Measurements from ENCODE around the gene SLC1A2. TPM values are rescaled to one million over a fixed set of nuclear protein-coding genes. Genes with fewer than 3 reads are reported as not detected.

The SLC1A2 gene
- total RNA-seq, 4 donors from 2014 or later = 0.22 to 0.60 (median 0.41) TPM

- no peak for TF ChIP-seq POLR2A (IDR thresholded peaks at IDR 0.05)
- DNase-seq (ENCODE audit: low spot score in 2 of 2) = no peak
- H3K4me3 ChIP-seq = no peak overlapping the region
- 74 to 84% methylated on average over 3 of the region's 3 CpGs for WGBS, 2 donors
- no peaks in the 10 kb centered on the region for H3K27me3 ChIP-seq
- H3K4me1 ChIP-seq = peaks cover 0 to 26% (median 10%) of the 10 kb centered on the region in 4 donors
- no peaks in the 10 kb centered on the region for H3K9me3 ChIP-seq
- peaks cover 0 to 44% (median 0%) of the 10 kb centered on the region in 3 donors for H3K36me3 ChIP-seq
- peak overlapping the region in 1 of 4 donors; percentile 63 for H3K27ac ChIP-seq
Observed at GRCh38 chr11:35216962-35217678, 202.2 kb downstream of the SLC1A2 start.

GRCh38 chr11:35215945-35216344 is 203.4 kb downstream of the SLC1A2 start:
- no peak overlapping the region for H3K4me3 ChIP-seq
- H3K27ac ChIP-seq = no peak overlapping the region
- H3K27me3 ChIP-seq = no peaks in the 10 kb centered on the region
- H3K36me3 ChIP-seq = peaks cover 0 to 32% (median 0%) of the 10 kb centered on the region in 3 donors
- no peak for TF ChIP-seq CTCF (IDR thresholded peaks at IDR 0.05)
- TF ChIP-seq POLR2A (IDR thresholded peaks at IDR 0.05) = no peak
- TF ChIP-seq EP300 (IDR thresholded peaks at IDR 0.05) = no peak
- H3K4me1 ChIP-seq = peaks cover 0 to 28% (median 10%) of the 10 kb centered on the region in 4 donors
- H3K9me3 ChIP-seq = no peaks in the 10 kb centered on the region
- no peak for DNase-seq (ENCODE audit: low spot score in 2 of 2)

GRCh38 chr11:35214792-35215193 is 204.6 kb downstream of the SLC1A2 start:
- Histone ChIP-seq H3K27ac (peak overlapping the region in 1 of 4 donors; percentile 47), H3K4me3 (no peak overlapping the region), H3K4me1 (peaks cover 0 to 28% (median 10%) of the 10 kb centered on the region in 4 donors), H3K9me3 (peaks cover 0 to 2% (median 0%) of the 10 kb centered on the region in 4 donors), H3K36me3 (peaks cover 0 to 30% (median 0%) of the 10 kb centered on the region in 3 donors), H3K27me3 (no peaks in the 10 kb centered on the region)
- DNase-seq (ENCODE audit: low spot score in 2 of 2) = no peak
- 30 to 46% methylated on average over 1 of the region's 1 CpG for WGBS, 2 donors
- no peak for TF ChIP-seq CTCF (IDR thresholded peaks at IDR 0.05)
- no peak for TF ChIP-seq EP300 (IDR thresholded peaks at IDR 0.05)
- no peak for TF ChIP-seq POLR2A (IDR thresholded peaks at IDR 0.05)

- Histone ChIP-seq H3K27me3 (no peaks in the 10 kb centered on the region), H3K36me3 (peaks cover 0 to 30% (median 0%) of the 10 kb centered on the region in 3 donors), H3K9me3 (peaks cover 0 to 6% (median 0%) of the 10 kb centered on the region in 4 donors), H3K4me3 (no peak overlapping the region), H3K27ac (peak overlapping the region in 1 of 4 donors; percentile 47), H3K4me1 (peaks cover 0 to 28% (median 10%) of the 10 kb centered on the region in 4 donors)
- no peak for TF ChIP-seq CTCF (IDR thresholded peaks at IDR 0.05)
- TF ChIP-seq EP300 (IDR thresholded peaks at IDR 0.05) = no peak
- no peak for TF ChIP-seq POLR2A (IDR thresholded peaks at IDR 0.05)
- no peak for DNase-seq (ENCODE audit: low spot score in 2 of 2)
- 73 to 78% methylated on average over 2 of the region's 2 CpGs for WGBS, 2 donors
Observed at GRCh38 chr11:35214226-35214770, 205.1 kb downstream of the SLC1A2 start.

- DNase-seq (ENCODE audit: low spot score in 2 of 2) = no peak
- peaks cover 0 to 6% (median 0%) of the 10 kb centered on the region in 4 donors for H3K9me3 ChIP-seq
- WGBS, 2 donors = 80 to 81% methylated on average over 3 of the region's 3 CpGs
- no peak for TF ChIP-seq CTCF (IDR thresholded peaks at IDR 0.05)
- no peak for TF ChIP-seq POLR2A (IDR thresholded peaks at IDR 0.05)
- TF ChIP-seq EP300 (IDR thresholded peaks at IDR 0.05) = no peak
- no peak overlapping the region for H3K4me3 ChIP-seq
- H3K27me3 ChIP-seq = no peaks in the 10 kb centered on the region
- peaks cover 0 to 35% (median 0%) of the 10 kb centered on the region in 3 donors for H3K36me3 ChIP-seq
- H3K27ac ChIP-seq = peak overlapping the region in 2 of 4 donors; percentile 61 to 85
- peaks cover 0 to 28% (median 10%) of the 10 kb centered on the region in 4 donors for H3K4me1 ChIP-seq
Observed at GRCh38 chr11:35211952-35212351, 207.4 kb downstream of the SLC1A2 start.
